ENCODE data around the gene MIS12. TPM values are rescaled to one million over a fixed set of nuclear protein-coding genes. Genes with fewer than 3 reads are reported as not detected.

Gene MIS12
- total RNA-seq, 6 experiments from 2014 or later = 7.1 to 9.4 (median 8.7) TPM

DNA sequence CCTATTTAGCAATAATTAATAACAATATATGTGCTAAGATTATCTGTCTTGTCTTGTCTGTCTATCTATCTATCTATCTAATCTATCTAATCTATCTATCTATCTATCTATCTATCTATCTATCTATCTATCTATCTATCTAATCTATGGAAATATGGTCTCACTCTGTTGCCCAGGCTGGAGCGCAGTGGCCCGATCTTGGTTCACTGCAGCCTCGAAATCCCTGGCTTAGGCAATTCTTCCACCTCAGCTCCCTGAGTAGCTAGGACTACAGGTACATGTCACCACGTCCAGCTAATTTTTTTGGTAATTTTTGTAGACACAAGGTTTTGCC, 44.7 kb downstream of the MIS12 start:
- TF ChIP-seq POLR2A (IDR thresholded peaks at IDR 0.05) = no peak
- TF ChIP-seq, protein P1, sequence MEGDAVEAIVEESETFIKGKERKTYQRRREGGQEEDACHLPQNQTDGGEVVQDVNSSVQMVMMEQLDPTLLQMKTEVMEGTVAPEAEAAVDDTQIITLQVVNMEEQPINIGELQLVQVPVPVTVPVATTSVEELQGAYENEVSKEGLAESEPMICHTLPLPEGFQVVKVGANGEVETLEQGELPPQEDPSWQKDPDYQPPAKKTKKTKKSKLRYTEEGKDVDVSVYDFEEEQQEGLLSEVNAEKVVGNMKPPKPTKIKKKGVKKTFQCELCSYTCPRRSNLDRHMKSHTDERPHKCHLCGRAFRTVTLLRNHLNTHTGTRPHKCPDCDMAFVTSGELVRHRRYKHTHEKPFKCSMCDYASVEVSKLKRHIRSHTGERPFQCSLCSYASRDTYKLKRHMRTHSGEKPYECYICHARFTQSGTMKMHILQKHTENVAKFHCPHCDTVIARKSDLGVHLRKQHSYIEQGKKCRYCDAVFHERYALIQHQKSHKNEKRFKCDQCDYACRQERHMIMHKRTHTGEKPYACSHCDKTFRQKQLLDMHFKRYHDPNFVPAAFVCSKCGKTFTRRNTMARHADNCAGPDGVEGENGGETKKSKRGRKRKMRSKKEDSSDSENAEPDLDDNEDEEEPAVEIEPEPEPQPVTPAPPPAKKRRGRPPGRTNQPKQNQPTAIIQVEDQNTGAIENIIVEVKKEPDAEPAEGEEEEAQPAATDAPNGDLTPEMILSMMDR (IDR thresholded peaks at IDR 0.05) = no peak
- Histone ChIP-seq H3K9me3 (no peaks in the 10 kb centered on the region), H3K27ac (no peak overlapping the region), H3K36me3 (no peaks in the 10 kb centered on the region), H3K4me1 (no peaks in the 10 kb centered on the region), H3K27me3 (no peaks in the 10 kb centered on the region), H3K4me3 (no peak overlapping the region)
- intact Hi-C loops (cut with DNase I) = no loop called here
- no peak for DNase-seq
- 66% methylated on average over 4 of the region's 4 CpGs for WGBS (ENCODE audit: insufficient coverage, low coverage, low lambda C conversion rate, missing lambda C conversion rate)
- ATAC-seq = no peak

DNA sequence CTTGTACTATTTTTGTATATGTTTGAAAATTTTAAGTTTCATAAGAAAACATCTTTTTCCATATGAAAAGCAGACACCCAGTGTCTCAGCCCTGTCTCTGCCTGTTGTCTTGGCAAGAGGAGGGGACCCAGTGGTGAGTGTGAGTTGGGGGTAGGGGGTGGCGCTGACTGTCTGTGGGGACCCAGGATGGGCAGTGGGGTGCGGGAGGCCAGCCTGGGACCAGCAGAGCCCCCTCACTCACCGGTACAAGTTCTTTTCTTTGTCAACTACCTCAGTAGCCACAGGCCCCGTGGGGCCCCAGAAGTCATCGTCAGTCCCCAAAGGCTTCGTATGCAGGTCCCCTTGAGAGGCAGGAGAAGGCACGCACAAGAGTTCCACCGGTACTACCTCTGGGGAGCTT, 46.2 kb downstream of the MIS12 start:
- no peak for DNase-seq

DNA sequence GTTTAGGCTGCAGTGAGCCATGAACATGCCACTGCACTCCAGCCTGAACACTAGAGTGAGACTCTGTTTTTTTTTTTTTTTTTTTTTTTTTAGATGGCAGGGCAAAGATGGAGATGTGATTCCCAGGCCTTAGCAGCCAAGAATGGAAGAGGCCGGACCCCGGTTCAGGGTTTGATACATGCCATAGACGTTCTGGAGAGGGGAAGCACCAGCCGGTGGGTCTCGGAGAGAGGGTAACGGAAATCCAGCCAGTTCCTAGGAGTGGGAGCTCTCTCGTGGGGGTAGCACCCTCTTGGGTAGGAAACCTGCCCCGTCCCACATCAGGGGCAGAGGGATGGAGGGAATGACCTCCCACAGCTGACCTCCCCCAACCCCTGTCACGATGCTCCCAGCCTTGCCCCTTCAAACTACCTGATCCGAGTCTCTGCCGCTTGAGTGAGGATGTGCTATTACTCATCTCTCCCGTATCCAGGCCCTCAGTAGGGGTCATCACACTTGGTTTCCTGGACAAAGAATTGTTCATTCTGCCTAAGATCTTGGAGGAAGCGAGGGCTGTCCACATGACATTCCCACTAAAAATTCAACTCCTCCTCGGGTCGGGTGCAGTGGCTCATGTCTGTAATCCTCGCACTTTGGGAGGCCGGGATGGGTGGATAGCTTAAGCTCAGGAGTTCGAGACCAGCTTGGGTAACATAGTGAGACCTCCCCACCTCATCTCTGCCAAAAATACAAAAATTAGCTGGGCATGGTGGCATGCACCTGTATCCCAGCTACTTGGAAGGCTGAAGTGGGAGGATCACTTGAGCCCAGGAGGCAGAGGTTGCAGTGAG, 47.3 kb downstream of the MIS12 start:
- H3K27ac ChIP-seq = no peak overlapping the region
- no peaks in the 10 kb centered on the region for H3K9me3 ChIP-seq
- intact Hi-C loops (cut with DNase I) = no loop called here
- H3K4me1 ChIP-seq = no peaks in the 10 kb centered on the region
- no peaks in the 10 kb centered on the region for H3K27me3 ChIP-seq
- WGBS (ENCODE audit: insufficient coverage, low coverage, low lambda C conversion rate, missing lambda C conversion rate) = no CpG with 5 or more reads among the region's 18 CpGs
- TF ChIP-seq, protein P1 (IDR thresholded peaks at IDR 0.05) = no peak
- TF ChIP-seq POLR2A (IDR thresholded peaks at IDR 0.05) = no peak
- DNase-seq = no peak
- H3K4me3 ChIP-seq = no peak overlapping the region
- H3K36me3 ChIP-seq = no peaks in the 10 kb centered on the region
- peak in 1 of 4 donors; percentile 7 for ATAC-seq

More for the DNA sequence above, 46.2 kb downstream of the MIS12 start:
- Histone ChIP-seq H3K36me3 (no peaks in the 10 kb centered on the region), H3K27ac (no peak overlapping the region), H3K4me3 (no peak overlapping the region), H3K9me3 (no peaks in the 10 kb centered on the region), H3K4me1 (no peaks in the 10 kb centered on the region), H3K27me3 (no peaks in the 10 kb centered on the region)
- ATAC-seq = no peak
- TF ChIP-seq, protein P1 (IDR thresholded peaks at IDR 0.05) = no peak
- TF ChIP-seq POLR2A (IDR thresholded peaks at IDR 0.05) = no peak
- intact Hi-C loops (cut with DNase I) = no loop called here
- WGBS (ENCODE audit: insufficient coverage, low coverage, low lambda C conversion rate, missing lambda C conversion rate) = no CpG with 5 or more reads among the region's 8 CpGs

GRCh38 chr17:5535436-5535835, 49.1 kb downstream of the MIS12 start:
- Histone ChIP-seq H3K36me3 (no peaks in the 10 kb centered on the region), H3K9me3 (no peaks in the 10 kb centered on the region), H3K4me3 (no peak overlapping the region), H3K27ac (no peak overlapping the region), H3K27me3 (no peaks in the 10 kb centered on the region), H3K4me1 (no peaks in the 10 kb centered on the region)
- no peak for ATAC-seq
- intact Hi-C loops (cut with DNase I) = no loop called here
- TF ChIP-seq POLR2A (IDR thresholded peaks at IDR 0.05) = no peak
- TF ChIP-seq, protein P1 (IDR thresholded peaks at IDR 0.05) = no peak
- no peak for DNase-seq
- 25% methylated on average over 1 of the region's 2 CpGs for WGBS (ENCODE audit: insufficient coverage, low coverage, low lambda C conversion rate, missing lambda C conversion rate)
